Measurements from ENCODE around the gene ATP6V0C. TPM values are rescaled to one million over a fixed set of nuclear protein-coding genes. Genes with fewer than 3 reads are reported as not detected.

The ATP6V0C gene
- polyA plus RNA-seq, 1 experiment: 32.9 TPM

- no peak for DNase-seq (ENCODE audit: low read depth)
- CTCF ChIA-PET: interaction anchor here (0.6 to 3.2 kb wide), 3 partner anchors 9 to 239 kb away, joined by 3 to 19 read pairs (median 4); no protein-coding TSS in a partner anchor
Observed at GRCh38 chr16:2492292-2492691, 21.5 kb upstream of the ATP6V0C start.

DNA sequence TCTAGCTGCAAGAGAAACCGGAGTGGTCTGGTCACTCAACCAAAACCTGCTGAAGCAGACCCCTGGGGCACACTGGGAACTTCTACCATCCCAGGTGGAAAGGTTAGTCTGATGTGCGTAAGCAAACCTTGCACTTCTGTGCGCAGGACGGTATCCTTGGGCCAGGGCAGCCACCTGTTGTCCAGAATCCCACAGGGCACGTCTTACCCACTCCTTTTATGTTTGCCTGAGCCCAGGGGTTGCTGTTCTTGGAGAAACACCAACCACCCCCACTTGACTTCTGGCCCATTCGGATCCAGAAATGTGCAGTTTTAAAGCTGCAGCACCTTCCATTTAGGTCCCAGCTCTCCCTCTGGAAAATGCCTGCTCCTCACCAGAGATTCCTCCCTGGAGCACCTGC is 20.1 kb upstream of the ATP6V0C start:
- Histone ChIP-seq H3K27me3 (ENCODE audit: control insufficient read depth, insufficient read depth, low read length) (no peaks in the 10 kb centered on the region), H3K4me3 (ENCODE audit: low read depth, low read length) (no peak overlapping the region), H3K36me3 (ENCODE audit: control insufficient read depth, insufficient read depth, low read length) (peaks cover 33% of the 10 kb centered on the region)
- DNase-seq (ENCODE audit: low read depth): no peak
- no peak for TF ChIP-seq CTCF (IDR thresholded peaks at IDR 0.05; ENCODE audit: insufficient read depth, low read depth, low read length)
- CTCF ChIA-PET: interaction anchor here (0.6 to 3.2 kb wide), 2 partner anchors 8 to 150 kb away, joined by 3 to 19 read pairs; no protein-coding TSS in a partner anchor
- POLR2A ChIA-PET: no interaction called here

More at GRCh38 chr16:2492292-2492691, 21.5 kb upstream of the ATP6V0C start:
- no peak for TF ChIP-seq CTCF (IDR thresholded peaks at IDR 0.05; ENCODE audit: insufficient read depth, low read depth, low read length)
- Histone ChIP-seq H3K36me3 (ENCODE audit: control insufficient read depth, insufficient read depth, low read length) (peaks cover 23% of the 10 kb centered on the region), H3K4me3 (ENCODE audit: low read depth, low read length) (no peak overlapping the region), H3K27me3 (ENCODE audit: control insufficient read depth, insufficient read depth, low read length) (no peaks in the 10 kb centered on the region)
- POLR2A ChIA-PET: no interaction called here

DNA sequence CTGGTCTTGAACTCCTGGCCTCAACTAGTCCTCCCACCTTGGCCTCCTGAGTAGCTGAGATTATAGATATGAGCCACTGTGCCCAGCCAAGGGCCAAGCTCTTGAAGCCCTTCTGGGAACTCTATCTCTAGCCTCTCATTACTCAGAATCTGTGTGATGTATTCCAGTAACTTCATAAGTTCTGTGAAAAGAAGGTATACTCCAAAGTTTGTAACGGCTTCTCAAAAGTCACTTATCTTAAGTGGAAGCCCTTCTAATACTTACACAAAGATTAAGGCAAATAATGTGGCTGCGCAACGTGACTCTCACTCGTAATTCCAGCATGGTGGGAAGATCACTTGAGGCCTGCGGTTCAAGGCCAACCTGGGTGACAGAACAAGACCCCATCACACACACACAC is 19.1 kb upstream of the ATP6V0C start:
- no peaks in the 10 kb centered on the region for H3K27me3 ChIP-seq (ENCODE audit: control insufficient read depth, insufficient read depth, low read length)
- H3K36me3 ChIP-seq (ENCODE audit: control insufficient read depth, insufficient read depth, low read length): peaks cover 38% of the 10 kb centered on the region
- no peak for TF ChIP-seq CTCF (IDR thresholded peaks at IDR 0.05; ENCODE audit: insufficient read depth, low read depth, low read length)
- H3K4me3 ChIP-seq (ENCODE audit: low read depth, low read length): no peak overlapping the region
- DNase-seq (ENCODE audit: low read depth): no peak
- ChIA-PET CTCF (interaction anchor here (0.6 kb wide), 1 partner anchor 135 kb away, joined by 3 read pairs; no protein-coding TSS in a partner anchor), POLR2A (no interaction called here)

- CTCF ChIA-PET: no interaction called here
- TF ChIP-seq CTCF (IDR thresholded peaks at IDR 0.05; ENCODE audit: insufficient read depth, low read depth, low read length): no peak
- no peaks in the 10 kb centered on the region for H3K27me3 ChIP-seq (ENCODE audit: control insufficient read depth, insufficient read depth, low read length)
- no peak for DNase-seq (ENCODE audit: low read depth)
- H3K4me3 ChIP-seq (ENCODE audit: low read depth, low read length): no peak overlapping the region
- POLR2A ChIA-PET: no interaction called here
- H3K36me3 ChIP-seq (ENCODE audit: control insufficient read depth, insufficient read depth, low read length): peaks cover 41% of the 10 kb centered on the region
Observed at GRCh38 chr16:2495041-2495440, 18.7 kb upstream of the ATP6V0C start.

DNA sequence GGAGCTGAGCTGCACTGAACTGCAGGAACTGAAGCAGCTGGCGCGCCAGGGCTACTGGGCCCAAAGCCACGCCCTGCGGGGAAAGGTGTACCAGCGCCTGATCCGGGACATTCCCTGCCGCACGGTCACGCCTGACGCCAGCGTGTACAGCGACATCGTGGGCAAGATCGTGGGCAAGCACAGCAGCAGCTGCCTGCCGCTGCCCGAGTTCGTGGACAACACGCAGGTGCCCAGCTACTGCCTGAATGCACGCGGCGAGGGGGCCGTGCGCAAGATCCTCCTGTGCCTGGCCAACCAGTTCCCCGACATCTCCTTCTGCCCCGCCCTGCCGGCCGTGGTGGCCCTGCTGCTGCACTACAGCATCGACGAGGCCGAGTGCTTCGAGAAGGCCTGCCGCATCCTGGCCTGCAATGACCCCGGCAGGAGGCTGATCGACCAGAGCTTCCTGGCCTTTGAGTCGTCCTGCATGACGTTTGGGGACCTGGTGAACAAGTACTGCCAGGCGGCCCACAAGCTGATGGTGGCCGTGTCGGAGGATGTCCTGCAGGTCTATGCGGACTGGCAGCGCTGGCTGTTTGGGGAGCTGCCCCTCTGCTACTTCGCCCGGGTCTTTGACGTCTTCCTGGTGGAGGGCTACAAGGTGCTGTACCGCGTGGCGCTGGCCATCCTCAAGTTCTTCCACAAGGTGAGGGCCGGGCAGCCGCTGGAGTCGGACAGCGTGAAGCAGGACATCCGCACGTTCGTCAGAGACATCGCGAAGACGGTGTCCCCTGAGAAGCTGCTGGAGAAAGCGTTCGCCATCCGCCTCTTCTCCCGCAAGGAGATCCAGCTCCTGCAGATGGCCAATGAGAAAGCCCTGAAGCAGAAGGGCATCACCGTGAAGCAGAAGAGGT is 17.3 kb upstream of the ATP6V0C start:
- POLR2A ChIA-PET: no interaction called here
- no peak overlapping the region for H3K4me3 ChIP-seq (ENCODE audit: low read depth, low read length)
- TF ChIP-seq CTCF (IDR thresholded peaks at IDR 0.05; ENCODE audit: insufficient read depth, low read depth, low read length): no peak
- no peaks in the 10 kb centered on the region for H3K27me3 ChIP-seq (ENCODE audit: control insufficient read depth, insufficient read depth, low read length)
- peaks cover 36% of the 10 kb centered on the region for H3K36me3 ChIP-seq (ENCODE audit: control insufficient read depth, insufficient read depth, low read length)
- CTCF ChIA-PET: interaction anchor here (1.6 to 1.9 kb wide), 2 partner anchors 66 to 156 kb away, joined by 5 to 6 read pairs; partner anchors contain the start of gene ABCA3
- DNase-seq (ENCODE audit: low read depth): no peak

All from BJ (cell line).